Measurements from ENCODE around the gene GPR161. TPM values are rescaled to one million over a fixed set of nuclear protein-coding genes. Genes with fewer than 3 reads are reported as not detected.

GPR161 gene
- total and polyA plus RNA-seq, 9 of the 15 experiments (the other 6 are each of a cell fraction or from before 2014, with no cell fraction given): 0.15 to 2.4 (median 0.76) TPM

- TF ChIP-seq ZBTB40 (IDR thresholded peaks at IDR 0.05) (peak; percentile 97), ZBTB40 (CRISPR knock-in tag; IDR thresholded peaks at IDR 0.05) (no peak), SNAPC5 (CRISPR knock-in tag; IDR thresholded peaks at IDR 0.05) (no peak), EWSR1 (IDR thresholded peaks at IDR 0.05; ENCODE audit: borderline replicate concordance, low read depth, partially characterized antibody) (no peak), GABPB2 (CRISPR knock-in tag; conservative IDR thresholded peaks at IDR 0.05) (no peak), ZFP30 (CRISPR knock-in tag; IDR thresholded peaks at IDR 0.05; ENCODE audit: borderline replicate concordance) (no peak), ZBTB5 (IDR thresholded peaks at IDR 0.05) (no peak), NR2C1 (IDR thresholded peaks at IDR 0.05) (peak; percentile 99), NR2C1 (tag; IDR thresholded peaks at IDR 0.05) (peak; percentile 99), RBM17 (IDR thresholded peaks at IDR 0.05; ENCODE audit: borderline replicate concordance, low read depth, low read length) (no peak), ZNF184 (CRISPR knock-in tag; IDR thresholded peaks at IDR 0.05) (no peak), ZNF12 (CRISPR knock-in tag; IDR thresholded peaks at IDR 0.05) (no peak)
- TF ChIP-seq, protein P1, sequence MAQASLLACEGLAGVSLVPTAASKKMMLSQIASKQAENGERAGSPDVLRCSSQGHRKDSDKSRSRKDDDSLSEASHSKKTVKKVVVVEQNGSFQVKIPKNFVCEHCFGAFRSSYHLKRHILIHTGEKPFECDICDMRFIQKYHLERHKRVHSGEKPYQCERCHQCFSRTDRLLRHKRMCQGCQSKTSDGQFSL (CRISPR knock-in tag; IDR thresholded peaks at IDR 0.05): no peak
- TF ChIP-seq, protein P1 (tag; IDR thresholded peaks at IDR 0.05): no peak
- TF ChIP-seq, protein P2, sequence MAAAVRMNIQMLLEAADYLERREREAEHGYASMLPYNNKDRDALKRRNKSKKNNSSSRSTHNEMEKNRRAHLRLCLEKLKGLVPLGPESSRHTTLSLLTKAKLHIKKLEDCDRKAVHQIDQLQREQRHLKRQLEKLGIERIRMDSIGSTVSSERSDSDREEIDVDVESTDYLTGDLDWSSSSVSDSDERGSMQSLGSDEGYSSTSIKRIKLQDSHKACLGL (CRISPR knock-in tag; IDR thresholded peaks at IDR 0.05; ENCODE audit: borderline replicate concordance, poor library complexity, severe bottlenecking): no peak
These were observed 42.1 kb upstream of the GPR161 start, which contains the start of gene TIPRL (continued) for GRCh38 chr1:168178638-168179437.

Data from K562 (cell line).